B cell (primary cell): ENCODE measurements around the gene BANF2. TPM values are rescaled to one million over a fixed set of nuclear protein-coding genes. Genes with fewer than 3 reads are reported as not detected.

ENCODE experiments used
- ATAC-seq: fragments of 200-7000 bp; cut with Tn5 transposase; one replicate; pipeline ENCODE4 v1.10.0; 2021; ENCODE audit warnings: low read depth, mild to moderate bottlenecking, moderate number of reproducible peaks, moderate library complexity
- CTCF ChIA-PET: fragments of 350-600 bp; sonication (Branson Sonifier 250); formaldehyde crosslinking; loops from one replicate; lab custom pipeline; 2021; ENCODE audit warnings: antibody characterized with exemption, inconsistent platforms; lab: Charles Lee
- POLR2A ChIA-PET: fragments of 350-600 bp; sonication (Branson Sonifier 250); formaldehyde crosslinking; loops from one replicate; lab custom pipeline; 2021; ENCODE audit warnings: antibody characterized with exemption; lab: Charles Lee
- DNase-seq: peaks from one replicate; pipeline ENCODE4 v3.0.0; 2013
- H2AFZ ChIP-seq: 2 replicates; pipeline ENCODE4 v1.6.1; 2012; ENCODE audit warnings: mild to moderate bottlenecking, low read depth, low read length; ENCODE audit not compliant: insufficient read depth, poor library complexity, severe bottlenecking
- H3K27ac ChIP-seq, 2 donors: 1 replicate in 1 of 2; 2 replicates in 1 of 2; pipeline ENCODE4 v1.5.1; 2012 to 2013; ENCODE audit warnings: low read length in 2 of 2, mild to moderate bottlenecking in 2 of 2, moderate library complexity in 1 of 2
- H3K27me3 ChIP-seq, 4 experiments: fragments of 200-600 bp in 1 of 4; sonication (generic) in 1 of 4; replicated peaks in 1 of 4; 1 replicate in 2 of 4; 2 replicates in 2 of 4; pipeline versions ENCODE4 v1.6.1 to v1.7.0; 2013 to 2016; ENCODE audit warnings: low read length in 3 of 4, mild to moderate bottlenecking in 2 of 4, mixed read lengths in 1 of 4, moderate library complexity in 1 of 4; ENCODE audit not compliant: insufficient read depth in 4 of 4, control insufficient read depth in 3 of 4; ENCODE audit errors: control extremely low read depth in 1 of 4
- H3K36me3 ChIP-seq, 2 experiments: replicated peaks in 1 of 2; 1 replicate in 1 of 2; 2 replicates in 1 of 2; pipeline versions ENCODE4 v1.6.1 to v1.7.1; 2013; ENCODE audit warnings: low read length in 1 of 2; ENCODE audit not compliant: insufficient read depth in 2 of 2, control insufficient read depth in 1 of 2; ENCODE audit errors: control extremely low read depth in 1 of 2, extremely low read depth in 1 of 2
- H3K4me1 ChIP-seq, 2 donors: fragments of 200-600 bp in 1 of 2; sonication (generic) in 1 of 2; 1 replicate in 1 of 2; 2 replicates in 1 of 2; pipeline versions ENCODE4 v1.5.1 to v1.6.1; 2013 to 2017; ENCODE audit warnings: low read length in 2 of 2; ENCODE audit not compliant: control insufficient read depth in 2 of 2, insufficient read depth in 2 of 2
- H3K4me2 ChIP-seq: replicated peaks from 2 replicates; pipeline ENCODE3; 2012; ENCODE audit warnings: mild to moderate bottlenecking, low read depth, low read length; ENCODE audit not compliant: poor library complexity, severe bottlenecking
- H3K4me3 ChIP-seq, 5 experiments: fragments of 200-600 bp in 1 of 5; sonication (generic) in 1 of 5; 1 replicate in 3 of 5; 2 replicates in 2 of 5; pipeline versions ENCODE4 v1.5.1 to v1.7.0; 2011 to 2016; ENCODE audit warnings: low read length in 4 of 5, mild to moderate bottlenecking in 4 of 5, low read depth in 2 of 5, control low read depth in 1 of 5, moderate library complexity in 1 of 5; ENCODE audit not compliant: insufficient read depth in 1 of 5; ENCODE audit errors: control extremely low read depth in 1 of 5, extremely low read depth in 1 of 5
- H3K79me2 ChIP-seq: fragments of 200-600 bp; sonication (generic); one replicate; pipeline ENCODE4 v1.6.0; 2016; ENCODE audit warnings: low read length; ENCODE audit not compliant: control insufficient read depth, insufficient read depth
- H3K9ac ChIP-seq: fragments of 200-600 bp; sonication (generic); 2 replicates; pipeline ENCODE4 v1.6.1; 2017; ENCODE audit warnings: mild to moderate bottlenecking, low read length, moderate library complexity
- H3K9me3 ChIP-seq, 3 donors: one replicate each; pipeline versions ENCODE4 v1.6.1 to v1.7.1; 2013; ENCODE audit warnings: low read length in 2 of 3; ENCODE audit not compliant: control insufficient read depth in 2 of 3, insufficient read depth in 1 of 3; ENCODE audit errors: control extremely low read depth in 1 of 3
- H4K20me1 ChIP-seq: 2 replicates; pipeline ENCODE4 v1.6.0; 2012; ENCODE audit warnings: mild to moderate bottlenecking, low read length; ENCODE audit not compliant: insufficient read depth, control insufficient read depth, poor library complexity, severe bottlenecking
- H3K27ac Mint-ChIP-seq: one replicate; pipeline ENCODE4 v1.8.0; 2021; ENCODE audit warnings: mixed read lengths
- H3K27me3 Mint-ChIP-seq: one replicate; pipeline ENCODE4 v1.8.0; 2021; ENCODE audit warnings: mixed read lengths
- H3K4me1 Mint-ChIP-seq: one replicate; pipeline ENCODE4 v1.8.0; 2021; ENCODE audit warnings: mixed read lengths
- H3K4me3 Mint-ChIP-seq: one replicate; pipeline ENCODE4 v1.8.0; 2021; ENCODE audit warnings: mixed read lengths
- H3K9me3 Mint-ChIP-seq: one replicate; pipeline ENCODE4 v1.8.0; 2022; ENCODE audit warnings: mixed read lengths; ENCODE audit not compliant: insufficient read depth
- CTCF ChIP-seq: fragments of 200-600 bp; IDR thresholded peaks from one replicate; pipeline ENCODE4 v1.8.0; 2022; ENCODE audit warnings: antibody characterized with exemption, mild to moderate bottlenecking
- EZH2 ChIP-seq: IDR thresholded peaks from 2 replicates; pipeline ENCODE4 v1.6.1; 2012; ENCODE audit warnings: borderline replicate concordance, low read depth, mild to moderate bottlenecking, moderate library complexity, low read length; ENCODE audit not compliant: insufficient read depth, poor library complexity, severe bottlenecking
- WGBS: methylation state at CpG from one replicate; pipeline ENCODE4 v1.1.5; 2013; ENCODE audit warnings: missing lambda C conversion rate; ENCODE audit not compliant: insufficient coverage; 5-methylcytosine and 5-hydroxymethylcytosine counted together
- intact Hi-C: fragments of 100-400 bp; cut with micrococcal nuclease; formaldehyde crosslinking; loops from one replicate; pipeline ENCODE4 v1.10.0; 2022
- polyA plus RNA-seq: library from polyadenylated mRNA; depleted of rRNA; stranded (reverse); fragments of >200 nt; gene quantifications from 2 replicates; pipeline ENCODE4 v1.2.3, GENCODE V29; 2012
- total RNA-seq, 2 donors: library from RNA; stranded (reverse); fragments of 120-200 nt in 1 of 2; gene quantifications; 1 replicate in 1 of 2; 2 replicates in 1 of 2; pipeline versions ENCODE4 v1.2.3 to v1.2.4, GENCODE V29; 2013 to 2022

Gene BANF2
- total and polyA plus RNA-seq, 2 donors (not counting 1 experiment from before 2014, with no cell fraction given): not detected

DNA sequence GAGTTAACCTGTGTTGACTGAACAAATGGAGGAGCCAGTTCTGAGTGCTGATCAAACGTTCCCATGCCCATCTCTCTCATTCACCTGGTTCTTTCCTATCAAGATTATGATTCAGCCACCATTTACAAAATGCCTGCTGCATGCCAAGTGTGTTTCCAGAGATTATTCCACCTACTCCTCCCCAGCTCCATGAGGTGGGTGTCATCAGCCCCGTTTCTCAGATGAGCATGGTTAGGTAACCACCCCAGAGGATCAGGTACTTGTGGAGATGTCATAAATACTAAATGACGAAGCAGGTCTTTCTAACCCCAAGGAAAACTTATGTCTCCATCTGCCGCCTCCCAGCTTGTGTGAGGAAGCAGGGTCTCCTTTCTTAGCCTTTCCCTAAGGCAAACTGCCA lies 2.1 kb downstream of the BANF2 start:
- TF ChIP-seq CTCF (no peak), EZH2 (no peak)
- Histone ChIP-seq H4K20me1 (no peaks in the 10 kb centered on the region), H3K4me3 (no peak overlapping the region), H3K27ac (no peak overlapping the region), H3K4me1 (no peaks in the 10 kb centered on the region), H3K4me2 (no peak overlapping the region), H3K9ac (no peak overlapping the region), H3K27me3 (no peaks in the 10 kb centered on the region), H3K9me3 (peaks cover 0 to 4% (median 0%) of the 10 kb centered on the region in 3 donors), H3K79me2 (no peaks in the 10 kb centered on the region), H3K36me3 (no peaks in the 10 kb centered on the region), H2AFZ (no peak overlapping the region)
- H3K9me3 Mint-ChIP-seq: no peaks in the 10 kb centered on the region
- ATAC-seq (no peak), DNase-seq (no peak)
- ChIA-PET CTCF (no interaction called here), POLR2A (no interaction called here)
- intact Hi-C loops: no loop called here
- H3K4me3 Mint-ChIP-seq: no peak overlapping the region
- WGBS: 82% methylated on average over 2 of the region's 4 CpGs
- no peak overlapping the region for H3K27ac Mint-ChIP-seq
- no peaks in the 10 kb centered on the region for H3K4me1 Mint-ChIP-seq
- peaks cover 4% of the 10 kb centered on the region for H3K27me3 Mint-ChIP-seq

- TF ChIP-seq CTCF: no peak
- no peak for TF ChIP-seq EZH2
- no peak for ATAC-seq
- no peak overlapping the region for H3K27ac Mint-ChIP-seq
- ChIA-PET POLR2A (no interaction called here), CTCF (no interaction called here)
- Histone ChIP-seq H3K79me2 (no peaks in the 10 kb centered on the region), H3K36me3 (no peaks in the 10 kb centered on the region), H3K27me3 (no peaks in the 10 kb centered on the region), H4K20me1 (no peaks in the 10 kb centered on the region), H3K27ac (no peak overlapping the region), H3K4me3 (no peak overlapping the region), H3K4me1 (no peaks in the 10 kb centered on the region), H3K4me2 (no peak overlapping the region), H2AFZ (no peak overlapping the region), H3K9ac (no peak overlapping the region), H3K9me3 (peaks cover 0 to 4% (median 0%) of the 10 kb centered on the region in 3 donors)
- H3K9me3 Mint-ChIP-seq: no peaks in the 10 kb centered on the region
- WGBS: 99% methylated on average over 5 of the region's 5 CpGs
- H3K27me3 Mint-ChIP-seq: no peaks in the 10 kb centered on the region
- intact Hi-C loops: no loop called here
- H3K4me1 Mint-ChIP-seq: no peaks in the 10 kb centered on the region
- DNase-seq: no peak
- H3K4me3 Mint-ChIP-seq: no peak overlapping the region
Observed at GRCh38 chr20:17704589-17705317, 5.0 kb downstream of the BANF2 start.
